Skin epidermis (tissue), 12 donors: ENCODE data around the gene SCRG1.

ENCODE experiments used
- H3K27ac ChIP-seq, 21 experiments: fragments of 200-600 bp; sonication (generic) in 11 of 21; one replicate each; pipeline ENCODE4 v1.5.0; 2020; ENCODE audit warnings: mild to moderate bottlenecking in 3 of 21, inconsistent platforms in 2 of 21, moderate library complexity in 2 of 21
- H3K4me3 ChIP-seq, 7 experiments: fragments of 200-600 bp; sonication (generic) in 2 of 7; one replicate each; pipeline ENCODE4 v1.5.0; 2020; ENCODE audit warnings: inconsistent platforms in 2 of 7, mild to moderate bottlenecking in 2 of 7, moderate library complexity in 1 of 7

The SCRG1 gene

DNA sequence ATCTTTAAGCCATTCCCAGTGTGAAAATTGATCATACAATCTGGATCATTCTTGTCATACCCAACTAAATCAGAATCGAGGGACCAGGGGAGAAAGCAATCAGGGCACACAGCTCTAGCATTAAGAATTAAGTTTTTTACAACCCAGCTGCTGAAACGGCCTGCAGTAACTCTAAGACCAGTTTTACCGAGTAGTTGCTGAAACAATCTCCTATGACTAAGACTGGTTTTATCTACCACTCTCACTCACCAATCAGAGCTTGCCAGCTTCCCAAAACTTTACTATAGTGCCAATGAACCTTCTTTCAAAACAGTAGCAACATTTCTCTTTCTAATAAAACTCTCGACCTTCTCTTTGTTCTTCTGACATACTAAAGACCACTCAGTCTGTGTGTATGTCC lies 31.0 kb downstream of the SCRG1 start:
- Histone ChIP-seq H3K27ac (peak overlapping the region in 1 of 21 experiments; percentile 35), H3K4me3 (no peak overlapping the region)

DNA sequence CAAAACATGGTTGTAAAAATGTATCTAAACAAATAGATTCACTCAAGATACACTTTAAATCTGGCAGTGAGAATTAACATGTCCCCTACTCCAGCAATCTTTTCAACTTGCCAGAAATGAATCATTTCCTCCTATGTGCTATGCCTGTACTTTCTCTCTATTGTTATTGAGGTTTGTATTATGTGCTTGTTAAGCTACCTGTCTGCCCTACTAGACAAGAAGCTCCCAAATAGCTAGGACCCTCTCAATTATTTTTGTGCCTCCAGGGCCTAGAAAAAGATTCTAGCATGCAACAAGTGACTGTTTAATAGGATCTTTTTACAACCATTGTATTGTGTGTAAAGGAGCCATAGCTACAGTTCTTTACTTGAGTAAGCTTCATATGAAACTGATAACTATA lies 31.6 kb downstream of the SCRG1 start:
- no peak overlapping the region for H3K4me3 ChIP-seq
- peak overlapping the region in 1 of 21 experiments; percentile 20 for H3K27ac ChIP-seq

DNA sequence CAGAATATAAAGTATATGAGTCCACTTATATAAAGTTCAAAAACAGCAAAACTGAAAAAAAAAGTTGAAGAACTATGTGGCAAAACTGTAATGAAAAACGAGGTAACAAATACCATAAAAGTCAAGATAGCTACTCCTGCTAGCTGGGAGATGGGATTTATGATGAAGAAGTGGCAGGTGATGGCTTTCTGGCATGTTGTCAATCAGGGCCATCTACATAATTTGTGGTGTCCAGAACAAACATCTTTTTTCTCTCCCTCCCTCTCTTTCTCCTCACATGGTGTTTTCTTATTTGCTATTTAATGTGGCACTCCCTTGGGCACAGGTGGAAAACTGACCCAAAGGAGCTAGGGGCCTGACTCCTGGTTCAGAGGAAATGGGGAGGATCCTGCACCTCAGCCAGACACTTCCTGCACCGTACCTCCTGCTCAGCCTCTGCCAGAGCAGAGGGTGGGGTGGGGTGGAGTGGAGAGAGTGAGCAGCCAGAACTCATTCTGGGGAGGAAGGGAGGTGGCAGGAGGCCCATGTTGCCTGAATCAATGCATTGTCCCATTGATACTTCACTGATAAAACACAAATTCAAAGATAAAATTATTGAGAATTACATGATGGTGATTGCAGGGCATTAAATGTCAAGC lies 33.4 kb downstream of the SCRG1 start:
- Histone ChIP-seq H3K27ac (peak overlapping the region in 1 of 21 experiments; percentile 24), H3K4me3 (no peak overlapping the region)

DNA sequence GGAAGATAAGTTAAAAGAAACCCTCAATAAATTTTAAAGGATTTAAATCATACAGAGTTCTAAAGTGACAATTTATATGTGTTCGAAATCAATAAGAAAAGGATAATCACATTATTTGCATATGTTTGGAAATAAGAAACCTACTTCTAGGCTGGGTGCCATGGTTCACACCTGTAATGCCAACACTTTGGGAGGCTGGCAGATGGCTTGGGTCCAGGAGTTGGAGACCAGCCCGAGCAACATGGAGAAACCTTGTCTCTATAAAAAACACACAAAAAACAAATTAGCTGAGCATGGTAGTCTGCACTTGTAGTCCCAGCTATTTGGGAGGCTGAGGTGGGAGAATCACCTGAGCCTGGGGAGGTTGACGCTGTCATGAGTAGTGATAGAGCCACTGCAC lies 36.2 kb downstream of the SCRG1 start:
- Histone ChIP-seq H3K4me3 (no peak overlapping the region), H3K27ac (no peak overlapping the region)

DNA sequence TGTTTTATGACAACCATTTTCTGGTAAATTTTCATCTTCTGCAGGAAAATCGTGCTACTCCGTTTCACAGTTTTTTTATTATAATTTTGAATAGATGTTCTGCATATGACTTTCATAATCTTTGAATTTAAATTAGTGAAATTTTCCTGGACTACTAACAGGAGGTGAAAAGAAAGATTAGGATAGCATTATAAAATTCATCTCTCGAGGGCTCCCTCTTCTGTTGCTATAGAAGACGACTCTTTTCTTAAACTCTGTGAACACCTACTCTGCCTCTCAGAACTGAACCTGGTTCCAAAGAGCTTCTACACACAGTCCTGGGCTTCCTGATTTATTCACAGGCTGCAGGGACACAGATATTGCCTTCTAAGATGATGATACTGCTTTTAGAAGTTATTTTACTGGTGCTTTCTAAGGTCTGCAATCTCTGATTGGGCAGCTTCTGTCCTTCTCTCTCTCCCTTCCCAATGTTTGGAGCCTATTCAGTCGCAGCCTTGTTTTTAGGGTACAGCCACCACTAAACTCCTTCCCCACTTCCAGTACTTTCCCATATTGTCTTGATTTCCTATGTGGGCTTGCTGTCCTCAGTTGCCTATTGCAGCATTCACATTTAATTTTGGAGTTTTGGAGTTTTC lies 38.2 kb downstream of the SCRG1 start:
- H3K27ac ChIP-seq = no peak overlapping the region
- no peak overlapping the region for H3K4me3 ChIP-seq

DNA sequence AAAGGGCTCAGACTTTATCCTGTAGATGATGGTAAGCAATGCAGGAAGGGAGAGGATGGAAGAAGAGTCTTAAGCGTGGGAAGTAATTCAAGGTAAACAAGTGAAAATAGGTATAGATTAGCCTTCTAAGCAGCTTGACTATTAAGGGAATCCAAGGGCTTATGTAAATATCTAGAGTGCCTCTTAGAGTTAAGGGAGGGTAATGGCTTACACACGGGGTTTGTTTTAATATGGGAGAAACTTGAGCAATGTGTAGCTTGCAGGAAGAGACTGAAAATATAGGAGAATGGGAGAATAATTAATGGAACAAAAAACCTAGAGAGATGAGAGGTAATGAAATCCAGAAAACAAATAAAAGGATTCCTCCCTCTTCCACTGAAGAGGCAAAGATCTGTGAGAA lies 41.0 kb downstream of the SCRG1 start:
- Histone ChIP-seq H3K4me3 (no peak overlapping the region), H3K27ac (no peak overlapping the region)

DNA sequence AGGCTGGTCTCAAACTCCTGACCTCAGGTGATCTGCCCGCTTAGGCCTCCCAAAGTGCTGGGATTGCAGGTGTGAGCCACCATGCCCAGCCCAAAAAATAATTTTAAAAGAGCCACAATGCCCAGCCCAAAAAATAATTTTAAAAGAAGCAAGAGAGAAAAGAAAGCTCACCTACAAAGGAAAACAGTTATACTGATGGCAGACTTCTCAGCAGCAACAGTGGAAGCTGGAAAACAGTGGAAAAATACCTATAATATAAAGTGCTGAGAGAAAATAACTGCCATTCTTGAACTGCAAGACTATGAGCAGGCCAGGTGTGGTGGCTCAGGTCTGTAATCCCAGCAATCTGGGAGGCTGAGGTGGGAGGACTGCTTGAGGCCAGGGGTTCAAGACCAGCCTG lies 51.4 kb downstream of the SCRG1 start:
- Histone ChIP-seq H3K4me3 (no peak overlapping the region), H3K27ac (no peak overlapping the region)

DNA sequence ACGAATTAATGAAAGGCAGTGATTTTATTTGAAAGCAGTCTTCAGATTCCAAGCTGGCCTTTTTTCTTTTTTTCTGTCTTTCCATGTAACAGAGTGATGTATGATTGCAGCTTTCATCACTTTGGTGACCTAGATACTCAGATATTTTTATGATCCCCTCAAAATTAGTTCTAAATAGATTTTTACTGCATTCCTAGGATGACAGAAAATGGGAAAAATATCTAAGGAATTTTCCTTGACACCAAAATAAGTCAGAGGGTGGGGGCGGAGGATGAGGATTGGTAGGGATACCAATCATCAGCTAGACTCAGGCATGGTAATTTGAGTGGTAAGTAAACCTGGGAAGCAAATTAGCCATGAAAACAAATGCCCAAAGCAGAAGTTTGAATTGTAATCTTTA lies 52.8 kb downstream of the SCRG1 start:
- Histone ChIP-seq H3K4me3 (no peak overlapping the region), H3K27ac (no peak overlapping the region)

DNA sequence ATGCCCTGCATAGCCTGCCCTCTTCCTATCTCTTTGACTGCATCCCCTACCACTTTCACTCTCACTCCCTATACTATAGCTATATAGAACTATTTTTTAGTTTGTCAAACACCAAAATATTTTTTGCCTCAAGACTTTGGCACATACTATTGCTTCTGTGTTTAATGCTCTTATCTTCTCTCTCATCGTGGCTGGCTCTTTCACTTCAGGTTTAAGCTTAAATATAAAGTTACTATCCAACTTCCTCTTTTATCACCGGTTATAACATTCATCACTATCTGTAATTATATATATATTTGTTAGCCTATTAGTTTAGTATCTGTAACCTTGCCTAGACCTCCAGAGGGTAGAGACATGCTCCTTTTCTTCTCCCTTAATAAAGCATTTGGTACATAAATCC lies 53.3 kb downstream of the SCRG1 start:
- no peak overlapping the region for H3K4me3 ChIP-seq
- no peak overlapping the region for H3K27ac ChIP-seq

DNA sequence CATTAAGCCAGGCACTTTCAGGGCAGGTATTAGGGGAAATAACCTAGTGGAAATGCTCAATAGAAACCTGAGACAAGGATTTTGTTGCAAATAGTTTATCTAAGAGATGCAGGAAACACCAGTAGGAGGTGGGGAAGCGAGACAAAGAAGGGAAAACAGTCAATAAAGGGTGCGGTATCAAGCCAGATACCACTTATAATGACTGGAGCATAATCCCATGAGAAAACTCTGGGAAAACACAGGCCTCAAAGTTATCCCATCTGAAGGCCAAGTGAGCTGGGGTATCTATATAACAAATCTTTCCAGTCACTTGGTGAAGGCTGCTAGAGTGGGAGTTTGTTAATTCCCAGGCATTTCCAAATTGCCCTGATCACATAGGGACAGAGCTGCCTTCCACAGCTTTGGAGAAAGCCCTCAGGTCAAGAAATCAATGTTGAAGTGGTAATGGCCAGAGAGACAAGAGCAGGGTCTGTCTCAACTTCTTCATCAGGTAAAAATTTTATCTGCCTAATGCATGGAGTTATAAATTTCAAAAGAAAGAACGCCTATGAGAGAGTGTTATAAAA lies 55.0 kb downstream of the SCRG1 start:
- H3K4me3 ChIP-seq = no peak overlapping the region
- no peak overlapping the region for H3K27ac ChIP-seq

DNA sequence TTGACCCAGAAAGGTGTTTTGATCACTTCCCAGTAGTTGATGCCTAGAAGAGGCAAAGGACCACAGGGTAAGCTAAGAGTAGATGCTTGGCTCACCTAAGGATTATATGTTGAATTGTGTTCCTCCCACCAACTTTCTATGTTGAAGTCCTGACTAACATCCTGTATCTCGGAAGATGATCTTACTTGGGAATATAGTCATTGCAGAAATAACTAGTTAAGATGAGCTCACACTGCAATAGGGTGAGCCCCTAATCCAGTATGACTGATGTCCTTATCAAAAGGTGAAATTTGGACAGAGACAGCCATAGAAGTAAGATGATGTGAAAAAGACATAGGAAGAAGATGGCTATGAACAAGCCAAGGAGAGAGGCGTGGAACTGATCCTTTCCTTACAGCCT lies 61.5 kb downstream of the SCRG1 start:
- no peak overlapping the region for H3K27ac ChIP-seq

DNA sequence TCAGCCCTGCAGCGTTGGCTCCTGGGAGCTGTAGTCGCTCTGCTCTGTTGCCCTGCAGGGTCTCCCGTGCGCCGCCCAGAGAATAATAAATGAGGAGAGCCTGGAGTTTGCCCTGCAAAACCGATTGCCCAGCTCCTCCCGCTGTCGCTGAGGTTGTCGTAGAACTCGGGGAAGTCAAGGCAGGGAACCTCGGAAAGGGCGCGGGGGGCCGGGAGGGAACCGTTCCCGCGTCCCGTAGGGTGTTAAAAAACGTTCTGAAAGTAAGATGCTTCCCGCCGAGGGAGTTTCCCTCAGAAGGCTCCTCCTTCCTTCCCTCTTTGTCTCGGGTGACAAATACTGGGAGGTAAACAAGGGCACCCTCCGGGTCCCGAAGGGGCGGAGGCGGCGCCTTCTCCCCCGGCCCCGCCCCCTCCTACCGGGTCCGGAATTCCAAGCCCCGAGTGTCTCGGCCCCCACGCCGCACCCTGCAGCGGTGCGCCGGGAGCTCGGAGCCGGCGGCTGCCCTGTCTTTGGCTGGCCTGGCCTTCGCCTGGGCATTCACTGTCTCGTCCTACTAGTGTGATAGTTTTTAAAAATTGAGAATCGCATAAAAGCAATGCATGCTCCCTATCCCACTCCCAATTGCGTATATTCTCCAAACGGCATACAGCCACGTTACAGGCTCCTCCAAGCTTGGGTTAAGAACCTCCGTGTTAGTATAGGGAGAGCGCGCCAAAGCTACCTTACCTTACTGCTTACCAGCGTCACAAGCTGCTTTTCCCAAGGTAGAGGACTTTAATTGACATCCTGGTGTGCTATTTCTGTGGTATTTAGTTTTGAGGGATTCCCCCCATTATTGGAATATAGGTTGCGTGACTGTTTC lies 63.8 kb downstream of the SCRG1 start:
- H3K27ac ChIP-seq = peak overlapping the region in 17 of 21 experiments; percentile 21 to 93 (median 61)
- peak overlapping the region; percentile 85 to 99 (median 94) for H3K4me3 ChIP-seq

More for the DNA sequence above, 61.5 kb downstream of the SCRG1 start:
- no peak overlapping the region for H3K4me3 ChIP-seq
